ENCODE results near the gene ARMC7. TPM values are rescaled to one million over a fixed set of nuclear protein-coding genes. Genes with fewer than 3 reads are reported as not detected.

The ARMC7 gene
- total and polyA plus RNA-seq, 2 of the 13 experiments (the other 11 are each of a cell fraction or from before 2014, with no cell fraction given) = 3.9 to 4.2 TPM

DNA sequence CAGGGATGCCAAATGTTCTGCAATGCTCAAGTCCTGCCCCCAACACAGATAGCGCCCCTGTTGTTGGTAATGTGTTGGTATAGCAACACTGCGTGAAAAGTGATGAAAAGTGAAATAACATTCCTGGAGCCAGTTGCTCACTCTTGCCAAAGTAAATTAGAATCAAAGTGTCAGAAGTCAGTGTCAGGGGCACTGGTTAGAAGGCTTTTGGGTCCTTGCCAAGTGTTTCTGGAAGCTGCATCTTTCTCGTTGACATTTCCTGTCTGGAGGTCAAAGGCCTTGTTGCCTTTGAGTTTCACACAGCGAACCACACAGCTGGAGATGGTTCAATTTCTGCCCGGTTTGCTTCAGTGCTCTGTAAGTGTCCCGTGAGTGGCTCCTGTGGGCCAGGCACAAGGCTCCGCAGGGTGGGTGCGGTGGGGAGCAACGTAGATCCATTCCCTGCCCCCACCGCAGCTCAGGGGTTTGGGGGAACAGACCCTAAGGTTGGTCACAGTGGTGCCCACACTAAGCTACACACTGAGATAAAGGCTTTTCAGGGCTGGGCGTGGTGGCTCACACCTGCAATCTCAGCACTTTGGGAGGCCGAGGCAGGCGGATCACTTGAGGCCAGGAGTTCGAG lies 25.6 kb upstream of the ARMC7 start (continued):
- TF ChIP-seq, protein P1, sequence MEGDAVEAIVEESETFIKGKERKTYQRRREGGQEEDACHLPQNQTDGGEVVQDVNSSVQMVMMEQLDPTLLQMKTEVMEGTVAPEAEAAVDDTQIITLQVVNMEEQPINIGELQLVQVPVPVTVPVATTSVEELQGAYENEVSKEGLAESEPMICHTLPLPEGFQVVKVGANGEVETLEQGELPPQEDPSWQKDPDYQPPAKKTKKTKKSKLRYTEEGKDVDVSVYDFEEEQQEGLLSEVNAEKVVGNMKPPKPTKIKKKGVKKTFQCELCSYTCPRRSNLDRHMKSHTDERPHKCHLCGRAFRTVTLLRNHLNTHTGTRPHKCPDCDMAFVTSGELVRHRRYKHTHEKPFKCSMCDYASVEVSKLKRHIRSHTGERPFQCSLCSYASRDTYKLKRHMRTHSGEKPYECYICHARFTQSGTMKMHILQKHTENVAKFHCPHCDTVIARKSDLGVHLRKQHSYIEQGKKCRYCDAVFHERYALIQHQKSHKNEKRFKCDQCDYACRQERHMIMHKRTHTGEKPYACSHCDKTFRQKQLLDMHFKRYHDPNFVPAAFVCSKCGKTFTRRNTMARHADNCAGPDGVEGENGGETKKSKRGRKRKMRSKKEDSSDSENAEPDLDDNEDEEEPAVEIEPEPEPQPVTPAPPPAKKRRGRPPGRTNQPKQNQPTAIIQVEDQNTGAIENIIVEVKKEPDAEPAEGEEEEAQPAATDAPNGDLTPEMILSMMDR (CRISPR knock-in tag; IDR thresholded peaks at IDR 0.05) = no peak
- TF ChIP-seq NCOR1 (IDR thresholded peaks at IDR 0.05; ENCODE audit: borderline replicate concordance, low read length) = peak; percentile 90; the same call in 1 of the 2 replicates
- TF ChIP-seq NR3C1 (CRISPR knock-in tag; IDR thresholded peaks at IDR 0.05) = no peak
- no peak for TF ChIP-seq ZBTB1 (CRISPR knock-in tag; IDR thresholded peaks at IDR 0.05; ENCODE audit: borderline replicate concordance)
- peak; percentile 48; the same call in 1 of the 2 replicates for TF ChIP-seq RFX3 (CRISPR knock-in tag; IDR thresholded peaks at IDR 0.05)
- TF ChIP-seq, protein P2, sequence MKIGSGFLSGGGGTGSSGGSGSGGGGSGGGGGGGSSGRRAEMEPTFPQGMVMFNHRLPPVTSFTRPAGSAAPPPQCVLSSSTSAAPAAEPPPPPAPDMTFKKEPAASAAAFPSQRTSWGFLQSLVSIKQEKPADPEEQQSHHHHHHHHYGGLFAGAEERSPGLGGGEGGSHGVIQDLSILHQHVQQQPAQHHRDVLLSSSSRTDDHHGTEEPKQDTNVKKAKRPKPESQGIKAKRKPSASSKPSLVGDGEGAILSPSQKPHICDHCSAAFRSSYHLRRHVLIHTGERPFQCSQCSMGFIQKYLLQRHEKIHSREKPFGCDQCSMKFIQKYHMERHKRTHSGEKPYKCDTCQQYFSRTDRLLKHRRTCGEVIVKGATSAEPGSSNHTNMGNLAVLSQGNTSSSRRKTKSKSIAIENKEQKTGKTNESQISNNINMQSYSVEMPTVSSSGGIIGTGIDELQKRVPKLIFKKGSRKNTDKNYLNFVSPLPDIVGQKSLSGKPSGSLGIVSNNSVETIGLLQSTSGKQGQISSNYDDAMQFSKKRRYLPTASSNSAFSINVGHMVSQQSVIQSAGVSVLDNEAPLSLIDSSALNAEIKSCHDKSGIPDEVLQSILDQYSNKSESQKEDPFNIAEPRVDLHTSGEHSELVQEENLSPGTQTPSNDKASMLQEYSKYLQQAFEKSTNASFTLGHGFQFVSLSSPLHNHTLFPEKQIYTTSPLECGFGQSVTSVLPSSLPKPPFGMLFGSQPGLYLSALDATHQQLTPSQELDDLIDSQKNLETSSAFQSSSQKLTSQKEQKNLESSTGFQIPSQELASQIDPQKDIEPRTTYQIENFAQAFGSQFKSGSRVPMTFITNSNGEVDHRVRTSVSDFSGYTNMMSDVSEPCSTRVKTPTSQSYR (CRISPR knock-in tag; IDR thresholded peaks at IDR 0.05; ENCODE audit: borderline replicate concordance) = peak; percentile 29; the same call in 1 of the 2 replicates
- TF ChIP-seq TGIF2 (CRISPR knock-in tag; IDR thresholded peaks at IDR 0.05) = peak; percentile 93
- TF ChIP-seq ZNF296 (CRISPR knock-in tag; conservative IDR thresholded peaks at IDR 0.05) = no peak
- no peak for TF ChIP-seq NKX3-1 (CRISPR knock-in tag; IDR thresholded peaks at IDR 0.05)
- TF ChIP-seq, protein P3, sequence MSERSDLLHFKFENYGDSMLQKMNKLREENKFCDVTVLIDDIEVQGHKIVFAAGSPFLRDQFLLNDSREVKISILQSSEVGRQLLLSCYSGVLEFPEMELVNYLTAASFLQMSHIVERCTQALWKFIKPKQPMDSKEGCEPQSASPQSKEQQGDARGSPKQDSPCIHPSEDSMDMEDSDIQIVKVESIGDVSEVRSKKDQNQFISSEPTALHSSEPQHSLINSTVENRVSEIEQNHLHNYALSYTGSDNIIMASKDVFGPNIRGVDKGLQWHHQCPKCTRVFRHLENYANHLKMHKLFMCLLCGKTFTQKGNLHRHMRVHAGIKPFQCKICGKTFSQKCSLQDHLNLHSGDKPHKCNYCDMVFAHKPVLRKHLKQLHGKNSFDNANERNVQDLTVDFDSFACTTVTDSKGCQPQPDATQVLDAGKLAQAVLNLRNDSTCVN (CRISPR knock-in tag; IDR thresholded peaks at IDR 0.05; ENCODE audit: borderline replicate concordance) = peak; percentile 98
- no peak for TF ChIP-seq MBNL3 (CRISPR knock-in tag; conservative IDR thresholded peaks at IDR 0.05)
- no peak for TF ChIP-seq NFE2 (CRISPR knock-in tag; IDR thresholded peaks at IDR 0.05)
- 0 out of 2 replicates have a peak, but pooled peaks have one; percentile 43 for TF ChIP-seq ZNF709 (CRISPR knock-in tag; IDR thresholded peaks at IDR 0.05)
- no peak for TF ChIP-seq MIER2 (CRISPR knock-in tag; IDR thresholded peaks at IDR 0.05)
- TF ChIP-seq ZNF224 (CRISPR knock-in tag; IDR thresholded peaks at IDR 0.05) = 0 out of 2 replicates have a peak, but pooled peaks have one; percentile 33
- TF ChIP-seq ZNF510 (CRISPR knock-in tag; IDR thresholded peaks at IDR 0.05; ENCODE audit: low read depth) = no peak
- TF ChIP-seq, protein P4, sequence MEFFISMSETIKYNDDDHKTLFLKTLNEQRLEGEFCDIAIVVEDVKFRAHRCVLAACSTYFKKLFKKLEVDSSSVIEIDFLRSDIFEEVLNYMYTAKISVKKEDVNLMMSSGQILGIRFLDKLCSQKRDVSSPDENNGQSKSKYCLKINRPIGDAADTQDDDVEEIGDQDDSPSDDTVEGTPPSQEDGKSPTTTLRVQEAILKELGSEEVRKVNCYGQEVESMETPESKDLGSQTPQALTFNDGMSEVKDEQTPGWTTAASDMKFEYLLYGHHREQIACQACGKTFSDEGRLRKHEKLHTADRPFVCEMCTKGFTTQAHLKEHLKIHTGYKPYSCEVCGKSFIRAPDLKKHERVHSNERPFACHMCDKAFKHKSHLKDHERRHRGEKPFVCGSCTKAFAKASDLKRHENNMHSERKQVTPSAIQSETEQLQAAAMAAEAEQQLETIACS (CRISPR knock-in tag; IDR thresholded peaks at IDR 0.05) = no peak
- 0 out of 2 replicates have a peak, but pooled peaks have one; percentile 28 for TF ChIP-seq KAT7 (CRISPR knock-in tag; IDR thresholded peaks at IDR 0.05; ENCODE audit: borderline replicate concordance)
- TF ChIP-seq ZKSCAN5 (CRISPR knock-in tag; IDR thresholded peaks at IDR 0.05) = no peak
- no peak for TF ChIP-seq CREB1 (IDR thresholded peaks at IDR 0.05)
- TF ChIP-seq CREB1 (CRISPR knock-in tag; IDR thresholded peaks at IDR 0.05) = 0 out of 2 replicates have a peak, but pooled peaks have one; percentile 26
- 0 out of 2 replicates have a peak, but pooled peaks have one; percentile 41 for TF ChIP-seq HOXA5 (CRISPR knock-in tag; IDR thresholded peaks at IDR 0.05)
- TF ChIP-seq ONECUT2 (CRISPR knock-in tag; IDR thresholded peaks at IDR 0.05) = peak; percentile 82
- TF ChIP-seq ZNF33B (CRISPR knock-in tag; IDR thresholded peaks at IDR 0.05) = no peak
- TF ChIP-seq ZNF790 (CRISPR knock-in tag; IDR thresholded peaks at IDR 0.05; ENCODE audit: borderline replicate concordance) = no peak
